Glomerular visceral epithelial cell (primary cell): ENCODE data around the gene MBTPS2.

Experiments used
- DNase-seq: peaks from one replicate; pipeline ENCODE4 v3.0.0-alpha.2; 2016; ENCODE audit errors: extremely low spot score

MBTPS2 gene

DNA sequence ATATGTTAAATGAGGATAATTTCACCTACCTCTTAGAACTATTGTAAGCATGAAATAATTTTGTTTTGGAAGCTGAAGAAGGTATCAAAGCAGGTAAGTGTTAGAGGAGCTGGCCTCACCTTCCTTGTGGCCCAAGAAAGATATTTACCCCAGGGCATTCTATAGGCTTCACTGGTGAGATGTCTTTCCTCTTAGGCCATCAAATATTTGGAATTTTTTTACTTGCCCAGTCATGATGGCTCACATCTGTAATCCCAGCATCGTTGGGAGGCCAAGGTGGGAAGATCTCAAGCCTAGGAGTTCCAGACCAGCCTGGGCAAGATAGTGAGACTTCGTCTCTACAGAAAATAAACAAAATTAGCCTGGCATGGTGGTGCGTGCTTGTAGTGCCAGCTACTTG is 95.0 kb downstream of the MBTPS2 start:
- DNase-seq: no peak
